ENCODE measurements around the gene DBN1. TPM values are rescaled to one million over a fixed set of nuclear protein-coding genes. Genes with fewer than 3 reads are reported as not detected.

The DBN1 gene
- 207 to 277 TPM (median 274 TPM) in 3 replicates for total RNA-seq
- long read RNA-seq, transcript DBN1-203 (15 exons, 2,701 nt), result minor isoform, 8 of 729 reads
- long read RNA-seq, transcript DBN1-202 (14 exons, 2,995 nt), result major isoform, 429 of 729 reads
- long read RNA-seq, partial matches to known transcripts, result 119 of 729 reads
- long read RNA-seq, other reads (novel, unspliced or antisense), result 172 of 729 reads

GRCh38 chr5:177473443-177474001 is at the start of gene DBN1:
Gene DBN1, minus strand, starts transcription at chr5:177473634. Its CDS starts 113 bp downstream, at chr5:177473521.
- TF ChIP-seq, protein P1, sequence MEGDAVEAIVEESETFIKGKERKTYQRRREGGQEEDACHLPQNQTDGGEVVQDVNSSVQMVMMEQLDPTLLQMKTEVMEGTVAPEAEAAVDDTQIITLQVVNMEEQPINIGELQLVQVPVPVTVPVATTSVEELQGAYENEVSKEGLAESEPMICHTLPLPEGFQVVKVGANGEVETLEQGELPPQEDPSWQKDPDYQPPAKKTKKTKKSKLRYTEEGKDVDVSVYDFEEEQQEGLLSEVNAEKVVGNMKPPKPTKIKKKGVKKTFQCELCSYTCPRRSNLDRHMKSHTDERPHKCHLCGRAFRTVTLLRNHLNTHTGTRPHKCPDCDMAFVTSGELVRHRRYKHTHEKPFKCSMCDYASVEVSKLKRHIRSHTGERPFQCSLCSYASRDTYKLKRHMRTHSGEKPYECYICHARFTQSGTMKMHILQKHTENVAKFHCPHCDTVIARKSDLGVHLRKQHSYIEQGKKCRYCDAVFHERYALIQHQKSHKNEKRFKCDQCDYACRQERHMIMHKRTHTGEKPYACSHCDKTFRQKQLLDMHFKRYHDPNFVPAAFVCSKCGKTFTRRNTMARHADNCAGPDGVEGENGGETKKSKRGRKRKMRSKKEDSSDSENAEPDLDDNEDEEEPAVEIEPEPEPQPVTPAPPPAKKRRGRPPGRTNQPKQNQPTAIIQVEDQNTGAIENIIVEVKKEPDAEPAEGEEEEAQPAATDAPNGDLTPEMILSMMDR (IDR thresholded peaks at IDR 0.05), result no peak
- no peak for DNase-seq (ENCODE audit: low spot score)
- Mint-ChIP-seq H3K27me3 (ENCODE audit: low read depth) (no peaks in the 10 kb centered on the region), H3K9me3 (ENCODE audit: low read depth) (no peaks in the 10 kb centered on the region), H3K4me1 (ENCODE audit: low read depth) (peaks cover 80% of the 10 kb centered on the region), H3K27ac (ENCODE audit: unreplicated experiment) (peak within 1 kb of the TSS; percentile 95), H3K36me3 (ENCODE audit: low read depth) (peaks cover 4% of the 10 kb centered on the region), H3K4me3 (ENCODE audit: unreplicated experiment) (peak within 1 kb of the TSS; percentile 77)

- TF ChIP-seq, protein P1 (IDR thresholded peaks at IDR 0.05), result peak; percentile 46
- H3K27me3 Mint-ChIP-seq (ENCODE audit: low read depth), result no peaks in the 10 kb centered on the region
- H3K27ac Mint-ChIP-seq (ENCODE audit: unreplicated experiment), result peak overlapping the region; percentile 68
- H3K4me3 Mint-ChIP-seq (ENCODE audit: unreplicated experiment), result no peak overlapping the region
- no peaks in the 10 kb centered on the region for H3K9me3 Mint-ChIP-seq (ENCODE audit: low read depth)
- DNase-seq (ENCODE audit: low spot score), result peak; percentile 53
- peaks cover 23% of the 10 kb centered on the region for H3K36me3 Mint-ChIP-seq (ENCODE audit: low read depth)
- H3K4me1 Mint-ChIP-seq (ENCODE audit: low read depth), result peaks cover 27% of the 10 kb centered on the region
Observed at GRCh38 chr5:177520916-177521513, 47.6 kb upstream of the DBN1 start.

DNA sequence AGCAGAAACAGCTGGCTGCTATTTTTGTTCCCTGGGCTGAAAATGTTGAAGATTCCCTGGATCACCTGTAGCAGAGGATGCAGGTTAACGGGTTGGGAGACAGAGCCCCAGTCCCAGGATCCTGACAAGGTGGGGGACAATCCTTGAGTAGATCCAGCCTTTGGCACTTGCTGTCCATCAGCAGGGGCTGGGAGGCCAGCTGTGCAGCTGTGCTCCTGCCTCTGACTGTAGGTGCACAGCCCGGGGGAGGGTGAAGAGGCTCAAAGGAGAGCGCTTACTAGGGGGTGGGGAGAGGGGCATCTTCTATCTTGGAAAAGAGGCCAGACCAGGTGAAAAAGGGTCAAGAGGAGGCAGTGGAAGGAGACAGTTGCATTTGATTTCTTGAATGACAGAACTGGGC is 46.8 kb upstream of the DBN1 start:
- H3K4me3 Mint-ChIP-seq (ENCODE audit: unreplicated experiment), result no peak overlapping the region

DNA sequence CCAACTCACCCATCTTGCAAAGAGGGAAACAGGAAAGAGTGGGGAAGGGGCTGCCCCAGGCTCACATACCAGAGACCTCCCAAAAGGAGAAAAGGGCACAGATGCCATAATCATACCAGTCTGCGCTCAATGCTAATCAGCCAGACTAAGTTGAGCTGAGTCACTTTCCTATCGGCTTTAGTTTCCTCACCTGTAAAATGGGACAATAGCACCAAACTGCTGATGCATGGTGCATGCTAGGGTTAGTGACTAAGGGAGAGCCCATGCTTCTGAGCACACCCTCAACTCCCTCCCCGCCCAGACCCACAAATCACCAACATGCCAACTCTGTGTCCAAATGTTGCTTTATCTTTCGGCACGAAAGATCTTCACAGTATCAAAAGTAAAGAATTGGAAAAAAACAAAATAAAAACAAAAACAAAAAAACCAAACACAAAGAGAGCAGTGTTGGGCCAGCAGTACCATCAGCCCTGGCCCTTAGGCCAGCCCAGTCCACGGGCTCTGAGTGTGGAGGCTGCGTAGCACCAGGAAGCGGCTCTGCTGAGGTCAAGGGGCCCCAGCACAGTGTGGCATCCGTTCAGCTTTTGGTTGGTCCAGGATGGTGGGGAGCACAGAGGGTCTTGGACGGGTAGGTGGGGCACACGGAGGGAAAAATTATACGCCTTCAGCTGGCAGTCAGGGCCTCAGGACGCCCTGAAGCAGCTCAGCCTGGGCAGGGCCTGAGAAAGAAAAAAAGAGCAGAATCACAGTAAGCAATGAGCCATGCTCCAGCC is 46.2 kb upstream of the DBN1 start:
- Mint-ChIP-seq H3K4me1 (ENCODE audit: low read depth) (peaks cover 38% of the 10 kb centered on the region), H3K9me3 (ENCODE audit: low read depth) (no peaks in the 10 kb centered on the region), H3K27me3 (ENCODE audit: low read depth) (no peaks in the 10 kb centered on the region), H3K4me3 (ENCODE audit: unreplicated experiment) (no peak overlapping the region), H3K36me3 (ENCODE audit: low read depth) (peaks cover 24% of the 10 kb centered on the region), H3K27ac (ENCODE audit: unreplicated experiment) (peak overlapping the region; percentile 68)
- peak; percentile 43 for DNase-seq (ENCODE audit: low spot score)
- TF ChIP-seq, protein P1 (IDR thresholded peaks at IDR 0.05), result no peak

More for the DNA sequence above, 46.8 kb upstream of the DBN1 start:
- peak; percentile 64 for DNase-seq (ENCODE audit: low spot score)
- Mint-ChIP-seq H3K27me3 (ENCODE audit: low read depth) (no peaks in the 10 kb centered on the region), H3K9me3 (ENCODE audit: low read depth) (no peaks in the 10 kb centered on the region), H3K27ac (ENCODE audit: unreplicated experiment) (peak overlapping the region; percentile 68), H3K36me3 (ENCODE audit: low read depth) (peaks cover 22% of the 10 kb centered on the region), H3K4me1 (ENCODE audit: low read depth) (peaks cover 35% of the 10 kb centered on the region)
- TF ChIP-seq, protein P1 (IDR thresholded peaks at IDR 0.05), result no peak

Data from chondrocyte (in vitro differentiated cells).